Activated CD4-positive, alpha-beta memory T cell treated with anti-CD3 and anti-CD28 coated beads, Interleukin-2, amount 10 ng/mL, durations not matched to agents 7 days and 5 days (primary cell): ENCODE measurements around the gene PYM1. TPM values are rescaled to one million over a fixed set of nuclear protein-coding genes. Genes with fewer than 3 reads are reported as not detected.
"Not testable (repeated sequence)": the region's sequence is repeated elsewhere in the genome, so short reads cannot be mapped to it uniquely, and the experiment has no call there.

Source experiments
- CTCF ChIA-PET: fragments of 350-600 bp; sonication (Branson Sonifier 250); formaldehyde crosslinking; loops from one replicate; lab custom pipeline; 2021; ENCODE audit warnings: antibody characterized with exemption, inconsistent platforms; lab: Charles Lee
- POLR2A ChIA-PET: fragments of 350-600 bp; sonication (Branson Sonifier 250); formaldehyde crosslinking; loops from one replicate; lab custom pipeline; 2021; ENCODE audit warnings: antibody characterized with exemption; lab: Charles Lee
- DNase-seq: peaks from one replicate; pipeline ENCODE4 v3.0.0-alpha.2; 2020
- H3K27ac Mint-ChIP-seq: one replicate; pipeline ENCODE4 v1.8.0; 2021; ENCODE audit warnings: mild to moderate bottlenecking, mixed read lengths
- H3K27me3 Mint-ChIP-seq: one replicate; pipeline ENCODE4 v1.8.0; 2021; ENCODE audit warnings: mixed read lengths
- H3K36me3 Mint-ChIP-seq: one replicate; pipeline ENCODE4 v1.8.0; 2021; ENCODE audit warnings: low read depth, mixed read lengths
- H3K4me1 Mint-ChIP-seq: one replicate; pipeline ENCODE4 v1.8.0; 2021; ENCODE audit warnings: mixed read lengths
- H3K4me3 Mint-ChIP-seq: one replicate; pipeline ENCODE4 v1.8.0; 2021; ENCODE audit warnings: mild to moderate bottlenecking, mixed read lengths
- H3K9me3 Mint-ChIP-seq: one replicate; pipeline ENCODE4 v1.8.0; 2021; ENCODE audit warnings: mixed read lengths
- total RNA-seq, 2 experiments: library from RNA; stranded (reverse); gene quantifications; one replicate each; pipeline ENCODE4 v1.2.3, GENCODE V29; 2021

Gene PYM1
- total RNA-seq, 2 experiments from 2014 or later, result 54.2 to 56.0 TPM

- Mint-ChIP-seq H3K27ac (peak overlapping the region; percentile 96), H3K4me1 (peaks cover 53% of the 10 kb centered on the region), H3K4me3 (peak overlapping the region; percentile 91), H3K9me3 (no peaks in the 10 kb centered on the region), H3K27me3 (no peaks in the 10 kb centered on the region), H3K36me3 (peaks cover 54% of the 10 kb centered on the region)
- CTCF ChIA-PET, result interaction anchor here (0.7 to 7.5 kb wide), 26 partner anchors 9 to 433 kb away, joined by 3 to 59 read pairs (median 4); partner anchors contain the start of genes BLOC1S1, DNAJC14, ORMDL2 and RAB5B
- peak; percentile 95 for DNase-seq
- POLR2A ChIA-PET, result interaction anchor here (0.7 to 8.1 kb wide), 38 partner anchors 10 to 433 kb away, joined by 3 to 122 read pairs (median 4); partner anchors contain the start of genes BLOC1S1, CD63, DNAJC14 and IKZF4
Measured at GRCh38 chr12:55926738-55927587, 731 bp downstream of the PYM1 start.

GRCh38 chr12:55925870-55926737, 1.6 kb downstream of the PYM1 start:
- Mint-ChIP-seq H3K36me3 (peaks cover 50% of the 10 kb centered on the region), H3K4me3 (peak overlapping the region; percentile 91), H3K27me3 (no peaks in the 10 kb centered on the region), H3K4me1 (peaks cover 60% of the 10 kb centered on the region), H3K27ac (peak overlapping the region; percentile 96), H3K9me3 (no peaks in the 10 kb centered on the region)
- ChIA-PET CTCF (interaction anchor here (0.7 to 7.5 kb wide), 25 partner anchors 9 to 434 kb away, joined by 3 to 59 read pairs (median 4); partner anchors contain the start of genes BLOC1S1, DNAJC14, ORMDL2 and RAB5B), POLR2A (interaction anchor here (0.7 to 8.1 kb wide), 26 partner anchors 9 to 295 kb away, joined by 3 to 122 read pairs (median 5); partner anchors contain the start of genes BLOC1S1, CD63, DNAJC14 and IKZF4)
- DNase-seq, result no peak

- peak overlapping the region; percentile 91 for H3K4me3 Mint-ChIP-seq
- POLR2A ChIA-PET, result interaction anchor here (1.0 to 8.1 kb wide), 13 partner anchors 9 to 296 kb away, joined by 3 to 122 read pairs (median 8); partner anchors contain the start of genes CD63, DNAJC14, IKZF4 and ORMDL2
- peak overlapping the region; percentile 96 for H3K27ac Mint-ChIP-seq
- no peak for DNase-seq
- peaks cover 52% of the 10 kb centered on the region for H3K36me3 Mint-ChIP-seq
- H3K27me3 Mint-ChIP-seq, result no peaks in the 10 kb centered on the region
- peaks cover 59% of the 10 kb centered on the region for H3K4me1 Mint-ChIP-seq
- CTCF ChIA-PET, result interaction anchor here (1.1 to 7.5 kb wide), 16 partner anchors 8 to 209 kb away, joined by 3 to 59 read pairs (median 6); partner anchors contain the start of genes BLOC1S1, DNAJC14, ORMDL2 and RAB5B
- H3K9me3 Mint-ChIP-seq, result no peaks in the 10 kb centered on the region
Measured at GRCh38 chr12:55925371-55925770, 2.3 kb downstream of the PYM1 start.

DNA sequence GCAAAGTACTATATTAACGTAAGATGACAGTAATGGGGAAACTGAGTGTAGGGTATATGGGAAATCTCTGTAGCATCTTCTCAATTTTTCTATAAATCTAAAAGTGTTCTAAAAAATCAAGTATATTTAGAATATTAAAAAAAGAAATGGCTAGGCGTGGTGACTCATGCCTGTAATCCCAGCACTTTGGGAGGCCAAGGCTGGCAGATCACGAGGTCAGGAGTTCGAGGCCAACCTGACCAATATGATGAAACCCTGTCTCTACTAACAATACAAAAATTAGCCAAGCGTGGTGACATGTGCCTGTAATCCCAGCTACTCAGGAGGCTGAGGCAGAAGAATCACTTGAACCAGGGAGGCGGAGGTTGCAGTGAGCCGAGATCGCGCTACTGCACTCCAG, 4.0 kb downstream of the PYM1 start:
- H3K9me3 Mint-ChIP-seq, H3K27ac Mint-ChIP-seq, DNase-seq, H3K27me3 Mint-ChIP-seq, CTCF ChIA-PET, H3K4me3 Mint-ChIP-seq: not testable (repeated sequence)
- peaks cover 46% of the 10 kb centered on the region for H3K4me1 Mint-ChIP-seq
- POLR2A ChIA-PET, result interaction anchor here (5.7 kb wide), 1 partner anchor 94 kb away, joined by 61 read pairs; the partner anchor contains the start of gene DNAJC14
- H3K36me3 Mint-ChIP-seq, result peaks cover 59% of the 10 kb centered on the region

DNA sequence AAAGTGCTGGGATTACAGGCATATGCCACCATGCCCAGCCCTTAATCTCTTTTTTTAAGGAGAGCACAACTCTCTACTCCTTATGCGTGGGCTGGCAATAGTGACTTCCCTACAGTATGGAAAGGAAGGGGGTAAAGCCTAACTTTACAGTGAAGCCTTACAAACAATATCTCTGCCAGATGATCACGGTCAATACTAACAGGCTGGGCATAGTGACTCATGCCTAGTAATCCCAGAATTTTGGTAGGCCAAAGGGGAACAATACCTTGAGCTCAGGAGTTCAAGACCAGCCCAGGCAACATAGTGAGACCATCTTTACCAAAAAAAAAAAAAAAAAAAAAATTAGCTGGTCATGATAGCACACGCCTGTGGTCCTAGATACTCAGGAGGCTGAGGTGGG, 5.6 kb downstream of the PYM1 start:
- no peak overlapping the region for H3K27ac Mint-ChIP-seq
- no peaks in the 10 kb centered on the region for H3K27me3 Mint-ChIP-seq
- ChIA-PET POLR2A (no interaction called here), CTCF (interaction anchor here (1.4 to 1.8 kb wide), 2 partner anchors 18 to 91 kb away, joined by 3 to 6 read pairs; no protein-coding TSS in a partner anchor)
- H3K4me1 Mint-ChIP-seq, result peaks cover 45% of the 10 kb centered on the region
- DNase-seq, result no peak
- no peak overlapping the region for H3K4me3 Mint-ChIP-seq
- no peaks in the 10 kb centered on the region for H3K9me3 Mint-ChIP-seq
- peaks cover 58% of the 10 kb centered on the region for H3K36me3 Mint-ChIP-seq

DNA sequence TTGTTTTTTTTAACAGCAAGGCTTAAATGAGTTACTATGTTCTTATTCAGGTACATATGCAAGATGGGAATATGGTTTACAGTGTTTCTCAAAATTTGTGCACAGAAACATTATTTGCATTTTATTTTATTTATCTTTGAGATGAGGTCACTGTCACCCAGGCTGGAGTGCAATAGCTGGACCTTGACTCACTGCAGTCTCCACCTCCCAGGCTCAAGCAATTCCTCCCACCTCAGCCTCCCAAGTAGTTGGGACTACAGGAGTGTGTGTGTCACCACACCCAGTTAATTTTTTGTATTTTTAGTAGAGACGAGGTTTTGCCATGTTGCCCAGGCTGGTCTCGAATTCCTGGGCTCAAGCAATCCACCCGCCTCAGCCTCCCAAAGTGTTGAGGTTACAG, 8.7 kb downstream of the PYM1 start:
- H3K27me3 Mint-ChIP-seq, CTCF ChIA-PET, H3K27ac Mint-ChIP-seq, DNase-seq, H3K9me3 Mint-ChIP-seq, H3K4me3 Mint-ChIP-seq: not testable (repeated sequence)
- POLR2A ChIA-PET, result interaction anchor here (1.2 kb wide), 1 partner anchor 10 kb away, joined by 3 read pairs; no protein-coding TSS in a partner anchor
- peaks cover 56% of the 10 kb centered on the region for H3K36me3 Mint-ChIP-seq
- H3K4me1 Mint-ChIP-seq, result peaks cover 44% of the 10 kb centered on the region

GRCh38 chr12:55915482-55915859, 12.2 kb downstream of the PYM1 start:
- ChIA-PET POLR2A (interaction anchor here (1.2 kb wide), 1 partner anchor 11 kb away, joined by 5 read pairs; no protein-coding TSS in a partner anchor), CTCF (interaction anchor here (0.7 to 1.2 kb wide), 5 partner anchors 11 to 171 kb away, joined by 3 to 7 read pairs (median 3); partner anchors contain the start of gene DNAJC14)
- Mint-ChIP-seq H3K27ac (peak overlapping the region; percentile 59), H3K9me3 (no peaks in the 10 kb centered on the region), H3K4me1 (peaks cover 33% of the 10 kb centered on the region), H3K36me3 (peaks cover 52% of the 10 kb centered on the region), H3K4me3 (no peak overlapping the region), H3K27me3 (no peaks in the 10 kb centered on the region)
- no peak for DNase-seq

DNA sequence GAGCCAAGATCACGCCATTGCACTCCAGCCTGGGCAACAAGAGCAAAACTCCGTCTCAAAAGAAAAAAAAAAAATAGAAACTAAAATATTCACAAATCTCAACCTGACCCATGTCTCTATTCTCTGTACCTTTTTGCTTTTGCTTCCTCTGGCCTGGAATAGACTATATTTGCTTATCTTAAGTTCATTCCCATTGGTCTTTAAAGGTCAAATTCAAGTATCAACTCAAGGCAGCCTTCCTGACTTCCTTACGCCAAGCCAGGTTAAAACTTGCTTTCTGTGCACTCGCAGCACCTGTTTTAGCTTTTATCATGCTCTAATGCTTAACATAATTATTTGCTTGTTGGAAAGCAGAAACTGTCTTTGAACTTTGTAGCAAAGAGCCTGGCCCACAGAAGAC, 14.8 kb downstream of the PYM1 start:
- H3K9me3 Mint-ChIP-seq, result no peaks in the 10 kb centered on the region
- peaks cover 49% of the 10 kb centered on the region for H3K36me3 Mint-ChIP-seq
- CTCF ChIA-PET, result no interaction called here
- no peak overlapping the region for H3K4me3 Mint-ChIP-seq
- POLR2A ChIA-PET, result interaction anchor here (2.6 kb wide), 1 partner anchor 13 kb away, joined by 21 read pairs; no protein-coding TSS in a partner anchor
- DNase-seq, result no peak
- no peak overlapping the region for H3K27ac Mint-ChIP-seq
- H3K4me1 Mint-ChIP-seq, result peaks cover 36% of the 10 kb centered on the region
- no peaks in the 10 kb centered on the region for H3K27me3 Mint-ChIP-seq

GRCh38 chr12:55909513-55909884, 18.2 kb downstream of the PYM1 start:
- Mint-ChIP-seq H3K27me3 (no peaks in the 10 kb centered on the region), H3K36me3 (peaks cover 24% of the 10 kb centered on the region), H3K27ac (no peak overlapping the region), H3K4me1 (peaks cover 19% of the 10 kb centered on the region), H3K4me3 (no peak overlapping the region), H3K9me3 (no peaks in the 10 kb centered on the region)
- CTCF ChIA-PET, result no interaction called here
- DNase-seq, result no peak
- POLR2A ChIA-PET, result no interaction called here

- Mint-ChIP-seq H3K36me3 (peaks cover 19% of the 10 kb centered on the region), H3K4me1 (peaks cover 13% of the 10 kb centered on the region), H3K27me3 (no peaks in the 10 kb centered on the region), H3K4me3 (no peak overlapping the region), H3K27ac (no peak overlapping the region), H3K9me3 (no peaks in the 10 kb centered on the region)
- ChIA-PET CTCF (no interaction called here), POLR2A (no interaction called here)
- DNase-seq, result no peak
Measured at GRCh38 chr12:55908726-55909512, 18.8 kb downstream of the PYM1 start.

- POLR2A ChIA-PET, result no interaction called here
- CTCF ChIA-PET, result interaction anchor here (0.7 kb wide), 1 partner anchor 169 kb away, joined by 3 read pairs; no protein-coding TSS in a partner anchor
- peaks cover 4% of the 10 kb centered on the region for H3K4me1 Mint-ChIP-seq
- peaks cover 27% of the 10 kb centered on the region for H3K36me3 Mint-ChIP-seq
- no peaks in the 10 kb centered on the region for H3K27me3 Mint-ChIP-seq
- no peak for DNase-seq
- H3K27ac Mint-ChIP-seq, result no peak overlapping the region
- no peak overlapping the region for H3K4me3 Mint-ChIP-seq
- H3K9me3 Mint-ChIP-seq, result no peaks in the 10 kb centered on the region
Measured at GRCh38 chr12:55906056-55906455, 21.6 kb downstream of the PYM1 start.
